ENCODE results near the gene DNAJC1. TPM values are rescaled to one million over a fixed set of nuclear protein-coding genes. Genes with fewer than 3 reads are reported as not detected.

DNAJC1 gene
- polyA plus RNA-seq, 1 donor from 2014 or later = 15.9 TPM

GRCh38 chr10:21891439-21891838, 112.1 kb downstream of the DNAJC1 start:
- Histone ChIP-seq H3K9ac (ENCODE audit: low read length) (no peak overlapping the region), H3K27ac (ENCODE audit: low read length) (no peak overlapping the region), H2AFZ (ENCODE audit: low read depth, low read length) (no peak overlapping the region), H3K4me2 (ENCODE audit: low read length) (no peak overlapping the region), H3K79me2 (replicated peaks; ENCODE audit: insufficient read depth, low read length) (no peaks in the 10 kb centered on the region), H3K4me3 (ENCODE audit: low read length) (no peak overlapping the region), H3K9me3 (ENCODE audit: low read length) (peaks cover 4% of the 10 kb centered on the region), H3F3A (ENCODE audit: insufficient read depth, low read length, poor library complexity, severe bottlenecking) (no peaks in the 10 kb centered on the region), H3K9me2 (ENCODE audit: insufficient read depth, low read length) (no peaks in the 10 kb centered on the region), H3K27me3 (ENCODE audit: insufficient read depth, low read depth, low read length) (no peaks in the 10 kb centered on the region), H3K36me3 (ENCODE audit: insufficient read depth, low read length) (peaks cover 3% of the 10 kb centered on the region), H4K20me1 (ENCODE audit: insufficient read depth) (no peaks in the 10 kb centered on the region)
- TF ChIP-seq CTCF (IDR thresholded peaks at IDR 0.05; ENCODE audit: poor library complexity, severe bottlenecking) = no peak
- no peak for TF ChIP-seq TAF1 (IDR thresholded peaks at IDR 0.05; ENCODE audit: low read depth)
- no peak for TF ChIP-seq POLR2AphosphoS5 (IDR thresholded peaks at IDR 0.05)
- TF ChIP-seq EZH2 (IDR thresholded peaks at IDR 0.05; ENCODE audit: borderline replicate concordance, insufficient read depth, low read length, poor library complexity, severe bottlenecking) = no peak
- TF ChIP-seq RAD21 (conservative IDR thresholded peaks at IDR 0.05) = no peak
- TF ChIP-seq MXI1 (conservative IDR thresholded peaks at IDR 0.05; ENCODE audit: poor library complexity, severe bottlenecking) = no peak

GRCh38 chr10:21889477-21890275, 113.9 kb downstream of the DNAJC1 start:
- H3K4me3 ChIP-seq (ENCODE audit: low read length) = no peak overlapping the region
- H2AFZ ChIP-seq (ENCODE audit: low read depth, low read length) = no peak overlapping the region
- TF ChIP-seq POLR2AphosphoS5 (IDR thresholded peaks at IDR 0.05) = no peak
- no peak for TF ChIP-seq RAD21 (conservative IDR thresholded peaks at IDR 0.05)
- TF ChIP-seq REST (IDR thresholded peaks at IDR 0.05; ENCODE audit: borderline replicate concordance) = no peak
- TF ChIP-seq SMC3 (conservative IDR thresholded peaks at IDR 0.05; ENCODE audit: poor library complexity) = no peak
- no peak for TF ChIP-seq EZH2 (IDR thresholded peaks at IDR 0.05; ENCODE audit: borderline replicate concordance, insufficient read depth, low read length, poor library complexity, severe bottlenecking)
- no peak for TF ChIP-seq EP300 (conservative IDR thresholded peaks at IDR 0.05; ENCODE audit: poor library complexity, severe bottlenecking)
- TF ChIP-seq TAF1 (IDR thresholded peaks at IDR 0.05; ENCODE audit: low read depth) = no peak
- TF ChIP-seq CTCF (IDR thresholded peaks at IDR 0.05; ENCODE audit: poor library complexity, severe bottlenecking) = no peak
- no peak for TF ChIP-seq MXI1 (conservative IDR thresholded peaks at IDR 0.05; ENCODE audit: poor library complexity, severe bottlenecking)
- no peaks in the 10 kb centered on the region for H3F3A ChIP-seq (ENCODE audit: insufficient read depth, low read length, poor library complexity, severe bottlenecking)
- H3K36me3 ChIP-seq (ENCODE audit: insufficient read depth, low read length) = peaks cover 3% of the 10 kb centered on the region
- peaks cover 10% of the 10 kb centered on the region for H3K9me3 ChIP-seq (ENCODE audit: low read length)
- H3K79me2 ChIP-seq (replicated peaks; ENCODE audit: insufficient read depth, low read length) = no peaks in the 10 kb centered on the region
- no peaks in the 10 kb centered on the region for H3K27me3 ChIP-seq (ENCODE audit: insufficient read depth, low read depth, low read length)
- no peaks in the 10 kb centered on the region for H4K20me1 ChIP-seq (ENCODE audit: insufficient read depth)
- no peak overlapping the region for H3K27ac ChIP-seq (ENCODE audit: low read length)
- no peak overlapping the region for H3K9ac ChIP-seq (ENCODE audit: low read length)
- no peak overlapping the region for H3K4me2 ChIP-seq (ENCODE audit: low read length)
- no peaks in the 10 kb centered on the region for H3K9me2 ChIP-seq (ENCODE audit: insufficient read depth, low read length)

All from neural cell (in vitro differentiated cells).